Mesenteric fat pad (tissue), 1 donor: ENCODE results near the gene PRF1. TPM values are rescaled to one million over a fixed set of nuclear protein-coding genes. Genes with fewer than 3 reads are reported as not detected.
"Not testable (repeated sequence)": the region's sequence is repeated elsewhere in the genome, so short reads cannot be mapped to it uniquely, and the experiment has no call there.

ENCODE experiments used
- DNase-seq: peaks from one replicate; pipeline ENCODE4 v3.0.0-alpha.2; 2020; ENCODE audit warnings: low spot score
- long read RNA-seq: library from polyadenylated mRNA; unstranded; transcript quantifications from one replicate; pipeline ENCODE4 v2.0.0, GENCODE V29; 2020
- total RNA-seq: library from RNA; stranded (reverse); fragmentation: NEBNext Ultra II Directional; extraction: Animal tissue kit (Norgen Biotek cat#: 25700); gene quantifications from one replicate; pipeline ENCODE4 v1.2.1, GENCODE V29; 2021
- donor health status: DM: yes; HTN: yes; CAD: no.

Gene PRF1
- total RNA-seq, result 4.0 TPM
- long read RNA-seq, transcript PRF1-201 (3 exons, 2,492 nt), result major isoform, 9 of 11 reads
- long read RNA-seq, partial matches to known transcripts, result 0 of 11 reads
- long read RNA-seq, other reads (novel, unspliced or antisense), result 2 of 11 reads

DNA sequence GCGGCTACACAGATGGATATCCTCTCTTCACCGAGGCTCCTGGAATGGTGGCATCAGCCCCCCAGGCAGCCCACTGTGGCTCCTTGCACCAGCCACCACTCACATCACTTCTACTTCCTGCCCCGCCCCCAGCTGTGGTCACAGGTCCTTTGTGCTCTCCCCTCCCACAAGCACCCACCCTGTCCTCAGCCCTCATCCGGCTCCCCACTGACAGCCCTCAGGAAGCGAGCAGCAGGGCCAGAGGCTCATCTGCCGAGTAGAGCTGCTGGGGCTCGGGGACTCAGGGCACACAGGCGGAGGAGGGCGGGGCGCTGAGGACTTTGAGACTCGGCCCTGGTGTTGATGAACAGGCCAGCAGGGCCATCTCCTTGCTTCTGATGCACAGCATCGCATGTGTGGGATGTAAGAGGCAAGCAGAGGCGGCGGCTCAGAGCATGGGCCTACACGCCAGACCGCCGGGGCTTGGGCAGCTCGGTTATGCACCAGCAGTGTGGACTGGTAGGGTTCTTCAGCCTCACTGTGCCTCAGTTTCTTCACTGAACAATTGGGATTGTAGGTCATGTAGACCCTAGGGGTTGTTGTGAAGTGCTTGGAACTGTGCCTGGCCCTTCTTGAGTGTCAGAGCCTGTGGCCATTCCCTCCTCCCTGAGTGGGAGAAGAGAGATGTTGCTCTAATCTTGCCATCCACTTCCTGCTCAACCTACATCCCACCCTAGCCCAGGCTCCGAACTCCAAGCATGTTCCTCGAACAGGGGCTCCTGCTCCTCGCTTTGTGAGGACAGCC, at the start of gene PRF1:
Gene PRF1 (minus strand): TSS at position 77 of the 784 bp plus-strand sequence. CDS start 1,839 bp downstream, outside the sequence.
- DNase-seq, result no peak

DNA sequence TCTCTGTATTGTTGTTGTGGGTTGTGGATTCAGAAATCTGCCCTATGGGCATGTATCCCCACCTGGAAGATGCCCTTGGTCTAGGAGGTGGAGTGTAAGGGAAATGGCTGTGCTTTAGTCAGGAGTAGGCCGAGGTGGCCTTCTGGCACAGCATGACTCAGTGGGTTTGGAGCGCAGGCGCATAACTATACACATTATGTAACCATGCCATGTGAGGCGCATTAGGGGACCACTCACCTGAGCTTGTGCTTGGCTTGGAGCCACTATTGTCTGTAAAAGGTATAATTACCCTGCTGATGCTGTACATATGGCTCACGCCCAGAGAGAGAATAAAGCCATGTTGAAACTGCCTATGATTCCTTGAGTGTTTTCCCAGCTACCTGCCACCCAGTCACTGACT, 49.1 kb upstream of the PRF1 start:
- DNase-seq, result no peak

DNA sequence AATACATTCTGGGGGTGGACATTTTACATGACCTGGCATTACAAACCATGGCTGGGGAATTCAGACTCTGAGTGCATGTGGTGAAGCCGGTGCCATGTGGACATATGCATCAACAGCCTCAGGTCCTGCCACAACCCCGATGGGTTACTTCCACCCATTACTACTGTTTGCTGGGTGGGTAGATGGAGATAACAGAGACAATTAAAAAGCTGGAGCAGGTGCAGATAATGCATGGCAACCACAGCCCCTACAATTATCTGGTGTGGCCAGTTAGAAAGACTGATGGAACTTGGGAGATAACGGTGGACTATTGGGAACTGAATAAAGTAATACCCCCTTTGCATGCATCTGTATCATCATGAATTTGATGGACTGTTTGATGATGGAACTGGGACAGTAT, 48.2 kb upstream of the PRF1 start:
- DNase-seq, result no peak

DNA sequence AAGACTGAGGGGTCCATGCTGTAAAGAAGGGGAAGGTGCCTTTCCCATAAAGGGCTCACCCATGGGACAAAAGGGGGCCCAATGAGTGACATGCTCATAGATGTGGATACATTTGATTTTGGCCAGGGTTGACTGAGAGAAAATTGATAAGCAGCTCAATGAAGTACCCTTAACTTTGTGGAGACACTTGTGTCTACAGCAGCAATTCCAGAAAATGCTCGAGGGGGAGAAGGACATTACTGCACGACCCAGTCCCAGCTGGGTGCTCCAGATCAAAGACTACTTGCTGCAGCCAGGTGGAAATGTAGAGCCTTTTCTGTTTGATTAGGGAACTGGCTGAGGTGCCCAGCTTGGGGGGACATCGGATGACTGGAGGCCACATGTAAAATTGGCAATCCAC, 47.6 kb upstream of the PRF1 start:
- DNase-seq, result no peak

DNA sequence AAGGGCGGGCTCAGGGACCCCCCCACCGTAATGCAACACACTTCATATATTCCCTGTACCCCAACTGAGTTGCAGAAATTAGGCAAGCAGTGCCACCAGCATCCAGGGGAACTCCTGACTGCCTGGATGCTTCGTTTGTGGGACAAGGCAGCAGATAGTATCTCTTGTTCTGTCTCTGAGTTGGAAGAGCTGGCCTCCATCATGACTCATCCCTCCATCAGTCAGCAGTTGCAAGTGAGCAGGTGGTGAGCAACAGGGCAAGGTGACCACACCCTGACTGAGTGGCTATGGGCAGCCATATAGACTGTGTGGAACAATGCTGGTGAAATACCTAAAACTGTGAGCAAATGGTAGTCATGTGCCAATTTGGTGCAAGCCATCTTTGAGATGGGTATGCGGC, 47.0 kb upstream of the PRF1 start:
- no peak for DNase-seq

DNA sequence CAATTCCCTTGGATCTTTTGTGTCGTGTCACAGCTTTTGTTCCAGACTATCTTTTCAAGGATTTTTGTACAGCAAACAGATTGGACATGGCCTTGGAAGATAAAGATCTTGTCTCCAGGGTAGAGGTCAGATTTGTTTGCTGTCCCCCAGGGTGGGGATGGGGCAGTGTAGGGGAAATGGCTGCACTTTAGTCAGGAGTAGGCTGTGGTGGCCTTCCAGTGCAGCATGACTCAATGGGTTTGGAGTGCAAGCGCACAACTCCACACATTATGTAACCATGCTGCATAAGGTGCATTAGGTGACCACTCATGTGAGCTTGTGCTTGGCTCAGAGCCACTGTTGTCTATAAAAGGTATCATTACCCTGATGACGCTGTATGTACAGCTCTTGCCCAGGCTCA, 45.9 kb upstream of the PRF1 start:
- no peak for DNase-seq

DNA sequence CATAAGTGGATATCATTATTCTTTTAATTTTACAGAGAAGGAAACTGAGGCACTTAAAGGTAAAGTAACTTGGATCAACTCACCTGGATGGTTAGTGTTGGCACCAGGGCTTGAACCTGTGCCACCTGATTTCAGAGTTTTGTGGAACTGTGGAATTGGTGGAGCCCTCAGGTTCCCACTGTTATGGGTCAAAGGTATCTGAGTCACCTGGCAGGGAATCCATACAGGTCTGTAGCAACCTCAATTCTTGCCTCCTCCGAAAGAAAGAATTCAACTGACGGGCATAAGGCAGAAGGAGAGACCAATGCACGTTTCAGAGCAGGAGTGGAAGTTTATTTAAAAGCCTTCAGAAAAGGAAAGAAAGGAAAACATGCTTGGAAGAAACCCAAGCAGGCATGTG, 44.5 kb upstream of the PRF1 start:
- DNase-seq, result no peak

DNA sequence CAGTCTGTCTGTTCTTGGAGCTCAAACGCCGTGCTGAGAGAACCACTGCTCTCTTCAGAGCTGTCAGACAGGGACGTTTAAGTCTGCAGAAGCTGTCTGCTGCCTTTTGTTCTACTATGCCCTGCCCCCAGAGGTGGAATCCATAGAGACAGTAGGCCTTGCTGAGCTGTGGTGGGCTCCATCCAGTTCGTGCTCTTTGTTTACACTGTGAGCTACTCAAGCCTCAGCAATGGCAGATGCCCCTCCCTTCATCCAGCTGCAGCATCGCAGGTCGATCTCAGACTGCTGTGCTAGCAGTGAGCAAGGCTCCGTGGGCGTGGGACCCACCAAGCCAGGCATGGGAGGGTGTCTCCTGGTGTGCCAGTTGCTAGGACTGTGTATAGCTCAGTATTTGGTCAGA, 42.4 kb upstream of the PRF1 start:
- not testable (repeated sequence) for DNase-seq

DNA sequence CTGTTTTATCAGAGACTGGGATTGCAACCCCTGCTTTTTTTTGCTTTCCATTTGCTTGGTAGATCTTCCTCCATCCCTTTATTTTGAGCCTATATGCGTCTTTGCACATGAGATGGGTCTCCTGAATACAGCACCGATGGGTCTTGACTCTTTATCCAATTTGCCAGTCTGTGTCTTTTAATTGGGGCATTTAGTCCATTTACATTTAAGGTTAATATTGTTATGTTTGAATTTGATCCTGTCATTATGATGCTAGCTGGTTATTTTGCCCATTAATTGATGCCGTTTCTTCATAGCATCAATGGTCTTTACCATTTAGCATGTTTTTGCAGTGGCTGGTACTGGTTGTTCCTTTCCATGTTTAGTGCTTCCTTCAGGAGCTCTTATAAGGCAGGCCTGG, 40.7 kb upstream of the PRF1 start:
- not testable (repeated sequence) for DNase-seq

DNA sequence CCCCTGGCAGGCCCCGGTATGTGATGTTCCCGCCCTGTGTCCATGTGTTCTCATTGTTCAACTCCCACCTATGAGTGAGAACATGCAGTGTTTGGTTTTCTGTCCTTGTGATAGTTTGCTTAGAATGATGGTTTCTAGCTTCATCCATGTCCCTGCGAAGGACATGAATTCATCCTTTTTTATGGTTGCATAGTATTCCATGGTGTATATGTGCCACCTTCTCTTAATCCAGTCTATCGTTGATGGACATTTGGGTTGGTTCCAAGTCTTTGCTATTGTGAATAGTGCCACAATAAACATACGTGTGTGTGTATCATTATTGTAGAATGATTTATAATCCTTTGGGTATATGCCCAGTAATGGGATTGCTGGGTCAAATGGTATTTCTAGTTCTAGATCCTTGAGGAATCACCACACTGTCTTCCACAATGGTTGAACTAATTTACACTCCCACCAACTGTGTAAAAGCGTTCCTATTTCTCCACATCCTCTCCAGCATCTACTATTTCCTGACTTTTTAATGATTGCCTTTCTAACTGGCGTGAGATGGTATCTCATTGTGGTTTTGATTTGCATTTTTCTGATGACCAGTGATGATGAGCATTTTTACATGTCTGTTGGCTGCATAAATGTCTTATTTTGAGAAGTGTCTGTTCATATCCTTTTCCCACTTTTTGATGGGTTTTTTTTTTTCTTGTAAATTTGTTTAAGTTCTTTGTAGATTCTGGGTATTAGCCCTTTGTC, 37.3 kb upstream of the PRF1 start:
- not testable (repeated sequence) for DNase-seq

DNA sequence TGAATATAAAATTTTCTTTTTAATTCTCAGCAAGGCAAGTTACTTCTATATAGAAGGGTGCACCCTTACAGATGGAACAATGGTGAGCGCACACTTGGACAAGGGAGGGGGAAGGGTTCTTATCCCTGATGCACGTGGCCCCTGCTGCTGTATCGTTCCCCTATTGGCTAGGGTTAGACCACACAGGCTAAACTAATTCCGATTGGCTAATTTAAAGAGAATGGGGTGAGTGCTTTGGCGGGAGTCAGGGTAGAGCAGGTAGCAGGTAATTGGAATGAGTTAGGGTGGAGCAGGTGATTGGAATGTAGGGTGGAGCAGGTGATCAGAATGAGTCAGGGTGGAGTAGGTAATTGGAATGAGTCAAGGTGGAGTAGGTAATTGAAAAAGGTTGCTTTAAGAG, 32.0 kb upstream of the PRF1 start:
- not testable (repeated sequence) for DNase-seq

DNA sequence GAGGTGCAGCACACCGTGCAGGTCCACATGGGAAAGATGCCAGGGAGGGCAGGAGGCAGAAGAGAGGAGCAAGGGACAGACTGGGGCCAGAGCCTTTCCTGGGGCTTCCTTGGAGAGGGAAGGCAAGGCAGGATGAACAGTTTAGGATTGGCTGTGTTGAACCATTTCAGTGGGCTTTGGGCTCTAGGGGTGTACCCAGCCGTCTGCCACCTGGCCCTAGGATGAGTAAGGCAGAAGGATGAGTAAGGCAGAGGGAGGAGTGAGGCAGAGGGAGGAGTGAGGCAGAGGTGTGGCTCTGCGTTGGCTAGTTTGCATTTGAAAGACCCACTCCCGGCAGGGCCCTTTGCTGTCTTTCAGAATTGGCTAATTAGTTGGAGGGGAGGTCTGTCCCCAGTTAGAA, 31.5 kb upstream of the PRF1 start:
- no peak for DNase-seq

DNA sequence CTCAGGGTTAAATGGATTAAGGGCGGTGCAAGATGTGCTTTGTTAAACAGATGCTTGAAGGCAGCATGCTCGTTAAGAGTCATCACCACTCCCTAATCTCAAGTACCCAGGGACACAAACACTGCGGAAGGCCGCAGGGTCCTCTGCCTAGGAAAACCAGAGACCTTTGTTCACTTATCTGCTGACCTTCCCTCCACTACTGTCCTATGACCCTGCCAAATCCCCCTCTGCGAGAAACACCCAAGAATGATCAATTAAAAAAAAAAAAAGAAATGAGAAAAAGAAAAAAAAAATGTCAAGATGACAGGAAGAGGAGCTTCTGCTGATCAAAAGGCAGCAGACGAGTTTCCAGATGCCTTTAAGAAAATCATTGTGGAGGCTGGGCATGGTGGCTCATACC, 29.2 kb upstream of the PRF1 start:
- not testable (repeated sequence) for DNase-seq

DNA sequence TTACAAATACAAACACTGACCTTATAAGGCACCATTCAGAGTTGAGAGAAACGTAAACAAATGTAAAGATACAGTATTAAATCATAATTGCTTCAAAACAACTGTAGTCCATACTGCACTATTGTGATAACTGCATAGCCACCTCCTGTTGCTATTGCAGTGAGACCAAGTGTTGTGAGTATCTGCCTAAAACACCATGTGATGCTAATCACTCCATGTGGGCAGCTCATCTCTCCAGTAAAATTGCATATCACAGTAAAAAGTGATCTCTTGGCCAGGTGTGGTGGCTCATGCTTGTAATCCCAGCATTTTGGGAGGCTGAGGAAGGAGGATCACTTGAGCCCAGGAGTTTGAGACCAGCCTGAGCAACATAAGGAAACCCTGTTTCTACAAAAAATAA, 26.8 kb upstream of the PRF1 start:
- DNase-seq, result no peak

DNA sequence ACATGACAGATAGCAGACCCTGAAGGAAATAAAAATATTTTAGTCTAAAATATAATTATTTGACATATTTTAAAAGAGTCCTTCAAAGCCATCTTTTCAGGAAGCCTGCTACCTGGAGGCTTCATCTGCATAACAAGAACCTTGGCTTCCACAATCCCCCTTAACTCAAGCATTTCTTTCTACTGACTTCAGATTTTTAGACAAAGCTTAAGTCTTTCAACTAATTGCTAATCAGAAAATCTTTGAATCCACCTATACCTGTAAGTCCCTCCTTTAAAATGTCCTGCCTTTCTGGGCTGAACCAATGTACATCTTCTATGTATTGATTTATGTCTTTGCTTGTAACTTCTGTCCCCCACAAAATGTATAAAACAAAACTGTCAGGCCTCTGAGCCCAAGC, 23.5 kb upstream of the PRF1 start:
- no peak for DNase-seq

DNA sequence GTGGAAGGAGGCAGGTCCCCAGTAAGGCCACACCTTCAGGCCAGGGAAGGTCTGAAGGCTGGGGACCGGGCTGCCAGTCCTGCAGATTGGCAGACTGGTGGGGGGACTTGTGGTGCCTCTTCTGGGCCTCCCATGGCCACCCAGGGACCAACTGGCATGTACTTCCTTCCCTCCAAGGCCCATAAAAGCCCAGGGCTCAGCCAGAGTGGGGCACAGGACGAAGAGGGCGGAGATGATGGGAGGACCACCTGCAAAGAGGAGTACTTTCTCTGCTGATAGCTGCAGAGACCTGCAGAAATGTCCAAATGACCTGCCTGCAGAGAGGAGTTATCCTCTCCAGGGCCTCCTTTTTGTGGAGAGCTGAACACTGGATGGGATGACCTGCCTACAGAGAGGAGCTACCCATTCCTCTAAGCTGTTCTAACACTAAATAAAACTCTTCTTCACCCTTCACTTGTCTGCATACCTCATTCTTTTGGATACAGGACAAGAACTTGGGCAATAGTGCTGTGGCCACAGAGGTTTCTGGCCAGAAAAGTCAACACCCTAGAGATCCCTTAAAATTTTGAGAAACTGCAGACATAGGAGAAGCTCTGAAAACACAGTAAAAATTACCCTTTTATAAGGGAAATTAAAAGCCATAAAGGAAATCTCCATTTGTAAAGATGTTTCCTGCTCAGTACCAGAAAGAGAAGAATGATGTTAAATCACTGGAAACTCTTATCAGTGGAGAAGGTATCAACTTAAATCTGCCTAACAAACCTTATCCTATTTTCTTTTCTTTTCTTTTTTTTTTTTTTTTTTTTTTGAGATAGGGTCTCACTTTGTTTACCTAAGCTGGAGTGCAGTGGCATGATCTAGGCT, 20.7 kb upstream of the PRF1 start:
- no peak for DNase-seq

DNA sequence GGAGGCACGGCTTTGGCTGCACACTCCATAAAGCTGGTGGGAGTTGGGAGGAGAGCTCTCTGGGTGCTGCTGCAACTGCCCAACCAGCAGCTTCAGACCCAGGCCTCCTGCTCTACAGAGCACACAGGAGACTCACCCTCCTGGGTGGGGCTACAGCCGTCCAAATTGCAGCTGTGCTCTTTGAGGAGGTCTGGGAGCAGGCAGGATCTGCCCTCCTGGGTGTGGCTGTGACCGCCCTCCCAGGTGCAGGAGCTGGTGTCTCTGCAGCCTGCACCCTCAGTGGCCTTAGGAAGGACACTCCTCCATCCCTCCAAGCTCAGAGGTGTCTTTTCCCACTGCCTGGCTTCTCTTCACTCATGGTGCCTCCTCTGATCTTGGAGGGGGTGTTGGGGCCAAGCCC, 20.0 kb upstream of the PRF1 start:
- DNase-seq, result no peak

DNA sequence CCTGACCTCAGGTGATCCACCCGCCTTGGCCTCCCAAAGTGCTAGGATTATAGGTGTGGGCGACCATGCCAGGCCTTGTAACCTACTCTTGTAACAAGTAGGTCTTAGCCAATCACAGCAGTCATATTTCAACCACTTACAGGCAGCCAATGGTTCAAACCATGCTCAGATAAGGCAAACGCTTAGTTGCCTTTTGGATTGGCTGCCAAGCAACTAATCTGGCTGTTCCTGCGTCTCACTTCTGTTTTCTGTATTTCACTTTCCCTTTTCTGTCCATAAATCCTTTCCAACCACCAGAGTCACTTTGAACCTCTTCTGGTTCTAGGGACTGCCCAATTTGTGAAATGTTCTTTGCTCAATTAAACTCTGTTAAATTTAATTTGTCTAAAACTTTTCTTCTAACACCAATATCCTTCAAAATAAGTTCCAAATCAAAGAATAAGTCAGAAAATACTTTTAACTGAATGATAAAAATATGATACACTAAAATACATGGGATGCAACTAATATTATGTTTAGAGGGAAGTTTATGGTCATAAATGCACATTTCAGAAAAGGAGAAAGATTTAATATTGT, 19.1 kb upstream of the PRF1 start:
- no peak for DNase-seq

DNA sequence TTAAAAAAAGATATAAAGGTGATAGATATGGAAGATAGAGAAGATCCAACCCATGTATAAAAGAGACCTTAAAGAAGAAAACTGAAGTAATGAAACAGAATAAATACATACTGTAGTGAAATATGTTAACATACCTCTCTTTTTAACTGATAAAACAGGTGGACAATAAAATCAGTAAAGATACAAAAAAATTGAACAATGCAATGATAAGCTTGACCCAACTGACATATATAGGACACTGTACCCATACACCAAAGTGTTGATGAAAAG, 17.4 kb upstream of the PRF1 start:
- DNase-seq, result no peak

DNA sequence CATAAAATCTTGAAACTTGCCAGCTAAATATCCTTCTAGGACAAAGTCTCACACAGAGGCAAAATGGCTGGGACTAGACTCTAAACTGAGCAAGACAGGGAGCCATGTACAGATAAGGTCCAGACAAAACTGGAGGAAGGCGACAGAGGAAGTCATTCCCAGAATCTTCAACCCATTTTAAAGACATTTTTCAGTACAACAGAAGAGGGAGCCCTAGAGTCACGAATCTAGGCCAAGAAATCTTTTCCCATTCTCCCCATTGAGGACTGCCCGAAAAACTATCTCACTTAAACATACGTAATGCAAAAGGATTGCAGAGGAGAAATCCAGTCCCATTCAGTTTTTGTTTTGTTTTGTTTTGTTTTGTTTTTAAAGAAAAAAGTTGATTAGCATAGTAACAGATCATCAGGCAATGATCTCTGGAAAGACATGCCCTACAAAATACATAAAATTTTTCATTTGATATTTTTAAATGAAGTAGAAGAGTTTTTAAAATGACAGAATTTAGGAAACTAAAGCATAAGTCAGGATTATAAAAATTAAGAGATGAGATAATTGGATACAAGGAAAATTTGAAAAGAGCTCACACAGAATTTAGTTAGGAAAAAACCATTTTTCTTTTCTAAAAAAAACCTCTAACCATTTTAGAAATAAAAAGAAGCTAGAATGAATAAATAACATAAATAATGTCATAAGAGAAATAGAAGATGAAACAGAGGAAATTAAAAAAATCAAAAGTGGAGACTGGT, 16.9 kb upstream of the PRF1 start:
- DNase-seq, result no peak

DNA sequence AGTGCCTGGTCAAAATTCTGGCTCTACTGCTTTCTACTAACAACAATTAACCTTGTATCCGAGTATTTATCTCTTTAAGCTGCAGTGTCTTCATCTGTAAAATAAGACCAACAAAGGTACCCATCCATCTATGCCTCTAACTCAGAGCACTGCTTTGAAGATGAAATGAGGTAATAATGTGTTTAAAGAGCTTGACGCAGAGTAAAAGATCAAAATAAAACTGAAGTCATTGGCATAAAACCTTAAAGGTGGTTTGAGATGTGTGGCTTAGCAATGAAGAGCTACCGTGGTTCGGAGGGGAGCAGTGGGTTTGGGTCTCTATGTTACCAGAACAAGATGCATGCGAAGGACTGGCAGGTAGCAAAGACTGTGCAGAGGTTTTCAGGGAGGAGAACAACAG, 16.1 kb upstream of the PRF1 start:
- DNase-seq, result no peak
